Measurements from ENCODE around the gene FHOD1. TPM values are rescaled to one million over a fixed set of nuclear protein-coding genes. Genes with fewer than 3 reads are reported as not detected.

FHOD1 gene
- total and polyA plus RNA-seq, 9 of the 15 experiments (the other 6 are each of a cell fraction or from before 2014, with no cell fraction given): 18.7 to 126 (median 32.3) TPM

GRCh38 chr16:67278773-67279295, 31.6 kb upstream of the FHOD1 start (continued):
- TF ChIP-seq PCBP1 (IDR thresholded peaks at IDR 0.05; ENCODE audit: low read depth, low read length, poor library complexity, severe bottlenecking) (no peak), CBX1 (IDR thresholded peaks at IDR 0.05; ENCODE audit: low read depth) (no peak; the same call in 1 of the 2 replicates)
- TF ChIP-seq, protein P1, sequence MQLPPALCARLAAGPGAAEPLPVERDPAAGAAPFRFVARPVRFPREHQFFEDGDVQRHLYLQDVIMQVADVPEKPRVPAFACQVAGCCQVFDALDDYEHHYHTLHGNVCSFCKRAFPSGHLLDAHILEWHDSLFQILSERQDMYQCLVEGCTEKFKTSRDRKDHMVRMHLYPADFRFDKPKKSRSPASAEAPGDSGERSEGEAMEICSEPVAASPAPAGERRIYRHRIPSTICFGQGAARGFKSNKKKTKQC (CRISPR knock-in tag; IDR thresholded peaks at IDR 0.05): peak; percentile 73; the same call in 1 of the 2 replicates

DNA sequence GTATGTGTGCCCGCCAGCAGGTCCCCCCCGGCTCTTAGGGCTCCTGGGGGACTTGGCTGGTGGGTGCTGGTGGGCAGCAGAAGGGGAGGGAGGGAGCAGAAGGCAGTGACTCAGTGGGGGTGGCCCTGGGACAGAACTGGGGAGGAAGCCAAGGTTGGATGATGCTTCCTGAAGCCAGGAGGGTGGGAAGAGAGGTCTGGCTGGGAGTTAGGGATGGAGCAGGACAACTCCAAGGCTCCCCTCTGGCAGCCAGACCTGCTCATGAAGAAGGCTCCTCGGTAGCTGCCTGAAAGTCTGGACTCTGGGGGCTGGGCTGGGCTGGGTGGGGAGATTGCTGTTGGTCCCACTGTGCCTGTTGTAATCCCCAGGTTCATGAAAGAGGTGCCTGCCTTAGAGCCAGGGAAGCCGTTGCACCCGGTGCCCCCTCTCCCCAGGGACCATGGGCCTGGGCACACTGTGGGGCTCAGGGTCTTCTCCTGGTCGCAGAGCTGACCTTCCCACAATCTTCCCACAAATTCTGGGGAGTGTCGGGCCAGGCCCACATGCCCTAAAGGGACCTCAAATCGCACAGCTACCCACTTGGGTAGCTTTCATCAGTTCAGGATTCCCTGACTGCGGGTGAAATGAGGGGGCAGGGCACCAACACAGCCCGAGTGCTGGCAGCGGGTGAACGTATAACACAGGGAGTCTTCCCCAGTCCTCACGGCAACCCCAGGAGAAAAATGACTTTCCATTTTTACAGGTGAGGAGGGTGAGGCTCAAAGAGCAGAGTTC, 30.9 kb upstream of the FHOD1 start:
- Histone ChIP-seq H3K9ac (ENCODE audit: insufficient read depth in 1 of 2, low read depth in 2 of 2, low read length in 2 of 2) (peak overlapping the region; percentile 88 to 97), H3K36me3 (ENCODE audit: control insufficient read depth, insufficient read depth, low read length) (peaks cover 37% of the 10 kb centered on the region; the same call in 2 of the 3 replicates), H2AFZ (ENCODE audit: low read depth, low read length) (peak overlapping the region; percentile 87), H3K9me3 (replicated peaks; ENCODE audit: control insufficient read depth, insufficient read depth, low read depth, low read length) (no peaks in the 10 kb centered on the region), H3K4me2 (ENCODE audit: insufficient read depth, low read length) (peak overlapping the region; percentile 95), H3K79me2 (ENCODE audit: control insufficient read depth, insufficient read depth, low read length) (peaks cover 30% of the 10 kb centered on the region), H3K4me1 (replicated peaks in 1 of 2; ENCODE audit: control insufficient read depth in 2 of 2, insufficient read depth in 2 of 2, low read length in 2 of 2) (peaks cover 22 to 38% of the 10 kb centered on the region in 2 experiments), H4K20me1 (replicated peaks; ENCODE audit: control insufficient read depth, insufficient read depth, low read length) (no peaks in the 10 kb centered on the region), H3K27ac (ENCODE audit: extremely low read depth, low read depth, low read length) (peak overlapping the region; percentile 83), H3K4me3 (peak overlapping the region; percentile 74), H3K27me3 (ENCODE audit: control insufficient read depth in 2 of 2, insufficient read depth in 2 of 2, low read length in 2 of 2) (no peaks in the 10 kb centered on the region), H3K9me1 (ENCODE audit: control insufficient read depth, insufficient read depth, low read length) (no peaks in the 10 kb centered on the region)
- DNase-seq (ENCODE audit: extremely low read depth in 1 of 4, low spot score in 3 of 4) (no peak), FAIRE-seq (peak; percentile 59), ATAC-seq (no peak)
- 24% methylated on average over 11 of the region's 13 CpGs for whole genome bisulfite sequencing (ENCODE audit: insufficient coverage, low coverage, missing lambda C conversion rate)
- in situ Hi-C loops (cut with MboI) (no loop called here), intact Hi-C loops (cut with micrococcal nuclease) (loop anchor here (1.0 to 5.0 kb wide), 2 partner anchors 18 to 41 kb away; no protein-coding TSS in a partner anchor)
- ChIA-PET CTCF (ENCODE audit: low intra/inter-chr PET ratio) (interaction anchor here (0.8 to 2.3 kb wide), 3 partner anchors 18 to 331 kb away, joined by 3 to 18 read pairs (median 6); no protein-coding TSS in a partner anchor), POLR2A (interaction anchor here (0.6 to 1.7 kb wide), 5 partner anchors 8 to 88 kb away, joined by 3 to 5 read pairs (median 4); partner anchors contain the start of gene EXOC3L1)
- no TSS peak for BruUV-seq (replicated peaks)
- TF ChIP-seq ZFX (CRISPR knock-in tag; IDR thresholded peaks at IDR 0.05): 0 out of 2 replicates have a peak, but pooled peaks have one; percentile 3
- TF ChIP-seq ZNF717 (CRISPR knock-in tag; IDR thresholded peaks at IDR 0.05): no peak
- no peak for TF ChIP-seq PRPF4 (IDR thresholded peaks at IDR 0.05; ENCODE audit: insufficient read depth, low read depth, low read length, poor library complexity, severe bottlenecking)
- peak; percentile 14 for TF ChIP-seq RBFOX2 (IDR thresholded peaks at IDR 0.05; ENCODE audit: low read depth, low read length)
- TF ChIP-seq, protein P2, sequence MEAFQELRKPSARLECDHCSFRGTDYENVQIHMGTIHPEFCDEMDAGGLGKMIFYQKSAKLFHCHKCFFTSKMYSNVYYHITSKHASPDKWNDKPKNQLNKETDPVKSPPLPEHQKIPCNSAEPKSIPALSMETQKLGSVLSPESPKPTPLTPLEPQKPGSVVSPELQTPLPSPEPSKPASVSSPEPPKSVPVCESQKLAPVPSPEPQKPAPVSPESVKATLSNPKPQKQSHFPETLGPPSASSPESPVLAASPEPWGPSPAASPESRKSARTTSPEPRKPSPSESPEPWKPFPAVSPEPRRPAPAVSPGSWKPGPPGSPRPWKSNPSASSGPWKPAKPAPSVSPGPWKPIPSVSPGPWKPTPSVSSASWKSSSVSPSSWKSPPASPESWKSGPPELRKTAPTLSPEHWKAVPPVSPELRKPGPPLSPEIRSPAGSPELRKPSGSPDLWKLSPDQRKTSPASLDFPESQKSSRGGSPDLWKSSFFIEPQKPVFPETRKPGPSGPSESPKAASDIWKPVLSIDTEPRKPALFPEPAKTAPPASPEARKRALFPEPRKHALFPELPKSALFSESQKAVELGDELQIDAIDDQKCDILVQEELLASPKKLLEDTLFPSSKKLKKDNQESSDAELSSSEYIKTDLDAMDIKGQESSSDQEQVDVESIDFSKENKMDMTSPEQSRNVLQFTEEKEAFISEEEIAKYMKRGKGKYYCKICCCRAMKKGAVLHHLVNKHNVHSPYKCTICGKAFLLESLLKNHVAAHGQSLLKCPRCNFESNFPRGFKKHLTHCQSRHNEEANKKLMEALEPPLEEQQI (IDR thresholded peaks at IDR 0.05): no peak

Data from K562 (cell line).